ENCODE measurements around the gene MICAL3. TPM values are rescaled to one million over a fixed set of nuclear protein-coding genes. Genes with fewer than 3 reads are reported as not detected.

Gene MICAL3
- total and polyA plus RNA-seq, 9 of the 15 experiments (the other 6 are each of a cell fraction or from before 2014, with no cell fraction given): 0.53 to 32.1 (median 12.3) TPM

GRCh38 chr22:17890892-17891291 is 133.5 kb downstream of the MICAL3 start:
- no peak overlapping the region for H2AFZ ChIP-seq (ENCODE audit: low read depth, low read length)
- in situ Hi-C loops (cut with MboI) (no loop called here), intact Hi-C loops (cut with micrococcal nuclease) (loop anchor here (1.0 to 5.0 kb wide), 3 partner anchors 61 to 333 kb away; no protein-coding TSS in a partner anchor)
- WGBS (ENCODE audit: insufficient coverage, low coverage, missing lambda C conversion rate): 71% methylated on average over 3 of the region's 3 CpGs
- H3K4me3 ChIP-seq: no peak overlapping the region
- no TSS peak for BruUV-seq (replicated peaks)
- H3K9ac ChIP-seq (ENCODE audit: insufficient read depth in 1 of 2, low read depth in 2 of 2, low read length in 2 of 2): no peak overlapping the region
- H3K4me2 ChIP-seq (ENCODE audit: insufficient read depth, low read length): no peak overlapping the region
- TF ChIP-seq ZNF347 (CRISPR knock-in tag; IDR thresholded peaks at IDR 0.05; ENCODE audit: low read depth): no peak
- no peak for TF ChIP-seq RCOR1 (IDR thresholded peaks at IDR 0.05; ENCODE audit: borderline replicate concordance in 1 of 2, low read depth in 2 of 2, low read length in 2 of 2)
- TF ChIP-seq SIRT6 (IDR thresholded peaks at IDR 0.05; ENCODE audit: low read depth, low read length): no peak
- no peak for TF ChIP-seq NCOA1 (IDR thresholded peaks at IDR 0.05; ENCODE audit: low read depth)
- no peak for TF ChIP-seq KAT2B (IDR thresholded peaks at IDR 0.05; ENCODE audit: low read depth, low read length)
- no peak for TF ChIP-seq ZNF140 (CRISPR knock-in tag; IDR thresholded peaks at IDR 0.05)
- no peak for TF ChIP-seq IFI16 (CRISPR knock-in tag; IDR thresholded peaks at IDR 0.05)
- no peak for TF ChIP-seq CSDE1 (IDR thresholded peaks at IDR 0.05)
- TF ChIP-seq ARNT (IDR thresholded peaks at IDR 0.05): no peak
- TF ChIP-seq MYNN (IDR thresholded peaks at IDR 0.05): no peak
- TF ChIP-seq MYNN (CRISPR knock-in tag; IDR thresholded peaks at IDR 0.05): no peak
- TF ChIP-seq ZNF280B (CRISPR knock-in tag; IDR thresholded peaks at IDR 0.05): no peak
- TF ChIP-seq HSF4 (CRISPR knock-in tag; IDR thresholded peaks at IDR 0.05; ENCODE audit: borderline replicate concordance): no peak
- no peak for TF ChIP-seq POLR3G (IDR thresholded peaks at IDR 0.05; ENCODE audit: extremely low read depth, insufficient read length, insufficient replicate concordance)
- TF ChIP-seq RNF2 (IDR thresholded peaks at IDR 0.05): no peak
- no peak for TF ChIP-seq FOXJ3 (CRISPR knock-in tag; IDR thresholded peaks at IDR 0.05)
- TF ChIP-seq ESRRA (IDR thresholded peaks at IDR 0.05; ENCODE audit: borderline replicate concordance, low read depth): no peak
- no peak for ATAC-seq
- ChIA-PET CTCF (ENCODE audit: low intra/inter-chr PET ratio) (interaction anchor here (3.4 kb wide), 1 partner anchor 61 kb away, joined by 21 read pairs; no protein-coding TSS in a partner anchor), POLR2A (interaction anchor here (1.0 to 1.4 kb wide), 3 partner anchors 45 to 158 kb away, joined by 3 to 4 read pairs (median 3); no protein-coding TSS in a partner anchor)
- no peaks in the 10 kb centered on the region for H3K27me3 ChIP-seq (ENCODE audit: control insufficient read depth in 2 of 2, insufficient read depth in 2 of 2, low read length in 2 of 2)
- H4K20me1 ChIP-seq (replicated peaks; ENCODE audit: control insufficient read depth, insufficient read depth, low read length): no peaks in the 10 kb centered on the region
- H3K9me3 ChIP-seq (replicated peaks; ENCODE audit: control insufficient read depth, insufficient read depth, low read depth, low read length): no peaks in the 10 kb centered on the region
- H3K27ac ChIP-seq (ENCODE audit: extremely low read depth, low read depth, low read length): no peak overlapping the region
- H3K79me2 ChIP-seq (ENCODE audit: control insufficient read depth, insufficient read depth, low read length): no peaks in the 10 kb centered on the region
- FAIRE-seq: no peak
- no peaks in the 10 kb centered on the region for H3K4me1 ChIP-seq (replicated peaks in 1 of 2; ENCODE audit: control insufficient read depth in 2 of 2, insufficient read depth in 2 of 2, low read length in 2 of 2)
- H3K9me1 ChIP-seq (ENCODE audit: control insufficient read depth, insufficient read depth, low read length): no peaks in the 10 kb centered on the region
- DNase-seq (ENCODE audit: extremely low read depth in 1 of 4, low spot score in 3 of 4): no peak
- peaks cover 60% of the 10 kb centered on the region for H3K36me3 ChIP-seq (ENCODE audit: control insufficient read depth, insufficient read depth, low read length)

Data from K562 (cell line).